HG03108 (cell line): ENCODE results near the gene SDS.

Experiments used
- ATAC-seq: cut with Tn5 transposase; IDR thresholded peaks from one replicate; pipeline ENCODE4 v1.9.1; 2021; ENCODE audit warnings: moderate library complexity; ENCODE audit not compliant: unreplicated experiment

The SDS gene

DNA sequence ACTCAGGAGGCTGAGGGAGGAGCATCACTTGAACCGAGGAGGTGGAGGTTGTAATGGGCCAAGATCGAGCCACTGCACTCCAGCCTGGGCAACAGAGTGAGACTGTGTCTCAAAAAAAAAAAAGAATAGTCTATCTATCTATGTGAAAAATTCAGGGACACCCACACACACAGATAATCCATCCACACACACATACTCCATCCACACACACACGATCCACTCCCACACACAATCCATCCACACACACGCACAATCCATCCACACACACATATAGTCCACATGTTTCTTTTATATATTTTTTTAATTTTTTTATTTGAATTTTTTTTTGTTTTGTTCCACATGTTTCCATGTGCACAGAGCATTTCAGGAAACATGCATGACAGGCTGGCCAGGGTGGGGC lies 3.3 kb downstream of the SDS start:
- ATAC-seq, result no peak

DNA sequence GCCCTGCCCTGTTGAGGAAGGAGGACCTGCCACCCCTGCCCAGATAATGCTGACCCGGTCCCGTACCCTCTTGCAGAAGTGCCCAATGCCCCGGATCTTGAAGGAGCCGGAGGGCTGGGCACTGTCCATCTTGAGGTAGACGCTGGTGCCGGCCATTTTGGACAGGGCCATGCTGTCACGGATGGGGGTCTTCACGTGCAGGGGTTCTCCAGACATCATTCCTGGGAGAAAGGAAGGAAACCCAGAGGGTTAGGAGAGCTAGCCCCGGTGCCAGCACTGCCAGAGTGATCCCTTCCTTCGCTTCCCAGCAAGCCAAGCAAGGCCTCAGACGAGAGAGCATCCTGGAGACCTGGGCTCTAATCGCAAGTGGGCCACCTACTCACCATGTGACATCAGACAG lies 4.2 kb downstream of the SDS start:
- ATAC-seq, result no peak

DNA sequence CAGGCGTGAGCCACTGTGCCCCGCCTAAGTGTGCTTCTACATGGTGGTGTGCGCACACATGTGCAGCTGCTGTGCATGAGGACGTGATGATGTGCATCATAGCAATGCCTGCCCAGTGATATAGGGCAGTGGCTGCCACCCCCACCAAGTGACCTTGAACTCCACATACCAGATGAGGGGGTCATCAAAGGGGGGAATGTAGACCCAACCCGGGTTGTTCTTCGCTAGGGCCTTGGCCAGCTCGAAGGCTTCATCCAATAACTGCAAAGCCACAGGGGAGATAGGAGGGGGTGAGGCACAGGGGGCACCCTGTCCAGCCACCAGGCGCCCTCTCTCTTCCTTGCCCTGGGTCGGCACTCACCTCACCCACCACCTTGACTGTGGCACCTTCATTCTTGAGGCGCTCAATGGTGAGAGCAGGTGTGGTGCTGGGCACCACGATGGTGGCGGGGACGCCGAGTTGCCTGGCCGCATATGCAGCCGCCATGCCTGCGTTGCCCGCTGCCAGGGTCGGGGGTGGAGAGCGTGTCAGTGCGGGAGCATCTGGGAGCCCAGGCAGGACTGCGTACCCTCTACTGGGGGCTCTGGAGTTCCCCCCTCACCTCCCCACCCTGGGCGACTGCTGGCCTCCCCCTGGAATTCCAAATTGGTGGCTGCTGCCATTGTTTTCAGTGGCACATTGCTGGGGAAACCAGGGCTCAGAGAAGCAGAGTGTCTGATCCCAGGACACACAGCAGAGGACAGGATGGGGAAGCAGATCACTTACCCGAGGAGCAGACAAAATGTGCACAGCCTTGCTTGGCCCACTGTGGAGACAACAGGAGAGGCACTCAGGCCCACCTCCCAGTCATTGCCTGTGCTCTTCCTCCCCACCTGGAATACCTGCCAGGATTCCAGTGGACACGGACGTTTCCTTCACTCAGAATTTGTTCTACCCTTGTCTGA lies 5.1 kb downstream of the SDS start:
- no peak for ATAC-seq

DNA sequence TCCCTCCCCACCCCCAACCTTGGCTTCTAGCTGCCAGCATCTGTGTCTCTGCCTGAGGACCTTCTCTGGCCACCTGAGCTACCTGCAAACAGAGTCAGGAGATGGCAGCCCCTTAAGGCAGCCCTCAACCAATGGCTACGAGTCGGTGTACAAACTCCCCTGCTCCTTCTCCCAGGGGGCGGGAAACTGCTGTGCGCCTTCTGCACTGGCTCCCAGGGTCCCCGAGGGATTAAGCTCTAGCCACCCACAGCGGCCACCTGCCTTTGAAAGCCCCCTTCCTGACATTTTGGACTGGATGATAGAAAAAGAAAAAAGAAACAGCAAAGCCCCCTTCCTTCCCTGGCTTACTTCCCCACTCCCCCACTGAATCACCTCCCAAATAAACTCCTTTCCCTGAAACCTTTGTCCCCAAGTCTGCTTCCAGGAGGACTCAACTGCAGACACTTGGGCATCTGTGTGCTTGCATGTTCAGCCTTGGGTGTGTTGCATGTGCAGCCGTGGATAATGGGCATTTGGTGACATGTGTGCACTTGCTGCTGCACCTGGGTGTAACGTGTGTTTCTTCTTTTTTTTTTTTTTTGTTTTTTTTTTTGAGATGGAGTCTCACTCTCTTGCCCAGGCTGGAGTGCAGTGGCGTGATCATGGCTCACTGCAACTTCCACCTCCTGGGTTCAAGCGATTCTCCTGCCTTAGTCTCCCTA lies 6.0 kb downstream of the SDS start:
- no peak for ATAC-seq

DNA sequence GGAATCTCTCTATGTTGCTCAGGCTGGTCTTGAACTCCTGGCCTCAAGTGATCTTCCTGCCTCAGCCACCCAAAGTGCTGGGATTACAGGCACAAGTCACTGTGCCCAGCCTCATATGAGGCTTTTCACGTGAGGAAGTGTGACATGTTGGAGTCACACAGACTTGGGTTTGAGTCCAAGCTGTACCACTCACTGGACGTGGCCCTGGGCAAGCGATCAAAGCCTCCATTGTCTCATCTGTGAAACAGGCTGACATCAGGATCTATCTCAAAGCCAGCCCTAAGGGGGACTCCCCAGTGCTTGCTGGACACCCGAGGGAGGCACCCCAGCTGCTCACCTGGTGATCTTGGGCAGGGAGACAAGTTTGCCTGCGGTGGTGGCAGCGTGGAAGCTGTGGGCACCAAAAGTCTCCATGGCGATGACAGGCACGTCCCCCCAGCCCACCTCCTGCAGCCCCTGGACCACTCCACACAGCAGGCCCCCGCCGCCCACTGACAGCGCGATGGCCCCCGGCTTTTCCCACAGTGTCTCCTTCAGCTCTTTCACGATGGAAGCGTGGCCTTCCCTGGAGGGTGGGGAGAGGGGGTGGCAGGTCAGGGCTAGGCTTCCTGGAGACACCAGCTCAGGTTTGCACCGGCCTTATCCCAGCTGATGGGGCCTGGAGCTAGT lies 6.7 kb downstream of the SDS start:
- no peak for ATAC-seq

DNA sequence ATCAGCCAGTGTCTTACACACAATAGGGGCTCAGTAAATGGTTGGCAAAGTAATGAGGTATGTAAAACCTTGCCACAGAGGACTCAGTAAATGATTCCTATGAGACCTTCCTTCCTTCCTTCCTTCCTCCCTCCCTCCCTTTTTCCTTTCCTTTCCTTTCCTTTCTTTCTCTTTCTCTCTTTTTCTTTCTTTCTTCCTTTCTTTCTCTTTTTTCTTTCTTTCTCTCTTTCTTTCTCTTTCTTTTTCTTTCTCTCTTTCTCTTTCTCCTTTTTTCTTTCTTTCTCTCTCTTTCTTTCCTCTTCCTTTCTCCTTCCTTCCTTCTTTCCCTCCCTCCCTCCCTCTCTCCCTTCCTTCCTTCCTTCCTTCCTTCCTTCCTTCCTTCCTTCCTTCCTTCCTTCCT lies 7.5 kb downstream of the SDS start:
- ATAC-seq, result no peak

DNA sequence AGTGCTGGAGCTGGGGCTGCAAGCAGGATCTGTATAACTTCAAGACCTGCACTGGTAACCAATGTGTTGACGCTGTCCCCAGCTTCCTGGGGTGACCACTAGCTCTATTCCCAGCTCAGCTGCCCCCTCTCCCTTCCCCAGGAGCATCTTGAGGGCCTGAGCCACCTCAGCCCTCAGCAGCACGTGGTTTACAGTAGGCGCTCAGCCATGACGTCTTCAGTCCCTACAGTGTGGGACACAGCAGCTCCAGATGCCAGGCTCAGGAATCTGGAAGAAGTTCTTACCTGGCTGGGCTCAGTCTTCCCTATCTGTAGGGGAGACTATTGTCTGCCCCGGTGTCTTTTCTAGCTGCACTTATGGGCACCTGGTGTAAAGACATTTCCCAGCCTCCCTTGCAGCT lies 8.6 kb downstream of the SDS start:
- ATAC-seq, result no peak

DNA sequence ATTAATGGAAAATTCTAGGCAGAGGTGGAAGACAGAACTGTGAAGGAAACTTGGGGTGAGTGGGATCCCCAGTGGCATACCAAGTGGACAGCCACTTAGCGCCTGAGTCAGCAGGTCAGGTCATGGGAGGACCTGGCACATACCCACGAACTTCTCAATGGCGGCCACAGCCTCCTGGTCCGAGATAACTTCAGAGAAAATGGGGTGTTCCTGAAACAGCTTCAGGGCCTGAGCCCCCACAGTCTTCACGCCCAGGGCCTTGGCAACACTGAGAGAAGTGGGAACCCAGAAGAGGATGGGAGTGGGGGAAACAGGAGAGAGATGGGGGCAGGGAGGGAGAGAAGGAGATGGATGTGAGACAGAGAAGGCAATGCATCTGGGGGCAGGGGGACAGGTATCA lies 9.9 kb downstream of the SDS start:
- no peak for ATAC-seq

DNA sequence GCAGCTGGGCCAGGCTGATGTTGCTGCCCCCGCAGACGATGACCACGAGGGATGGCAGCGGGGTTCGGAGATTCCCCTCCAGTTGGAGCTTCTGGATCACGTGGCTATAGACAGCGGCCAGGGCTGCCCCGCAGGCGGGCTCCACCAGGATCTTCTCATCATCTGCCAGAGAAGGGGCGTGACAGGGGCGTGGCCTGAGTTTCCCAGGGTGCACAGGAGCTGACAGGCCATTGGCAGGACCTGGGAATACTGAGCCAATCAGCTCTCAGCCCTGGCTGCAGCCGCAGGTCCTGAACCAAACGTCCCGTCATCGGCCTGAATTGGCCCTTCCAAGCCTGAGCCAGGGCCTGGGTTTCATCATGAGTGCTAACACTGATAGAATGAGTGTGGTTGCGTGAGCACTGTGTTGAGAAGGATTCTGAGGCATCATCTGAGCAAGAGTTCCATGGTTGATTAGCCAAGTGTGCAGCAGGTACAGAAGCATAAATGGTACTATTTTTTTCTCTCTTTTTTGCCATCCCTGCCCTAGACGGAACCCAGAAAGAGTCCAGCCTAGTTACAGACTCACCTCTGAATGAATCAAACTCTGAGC lies 10.6 kb downstream of the SDS start:
- ATAC-seq, result no peak

DNA sequence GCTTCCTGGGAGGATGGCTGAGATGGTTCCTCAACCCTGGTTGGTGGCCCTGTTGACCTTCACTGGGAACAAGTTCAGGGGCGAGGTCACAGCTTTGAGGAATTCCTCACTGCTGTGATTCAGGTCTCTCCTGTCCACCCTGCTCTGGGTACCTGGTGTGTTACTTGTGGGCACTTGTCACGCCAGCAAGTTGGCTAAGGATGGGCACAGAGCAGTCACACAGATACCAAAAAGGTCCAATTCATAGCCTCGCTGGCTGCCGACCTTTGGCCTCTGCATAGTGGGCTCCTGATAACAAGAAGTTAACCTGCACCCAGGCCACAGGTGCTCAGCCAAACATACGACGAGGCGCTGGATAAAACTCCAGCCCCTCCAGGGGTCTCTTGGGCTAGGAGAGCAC lies 11.2 kb downstream of the SDS start:
- no peak for ATAC-seq

DNA sequence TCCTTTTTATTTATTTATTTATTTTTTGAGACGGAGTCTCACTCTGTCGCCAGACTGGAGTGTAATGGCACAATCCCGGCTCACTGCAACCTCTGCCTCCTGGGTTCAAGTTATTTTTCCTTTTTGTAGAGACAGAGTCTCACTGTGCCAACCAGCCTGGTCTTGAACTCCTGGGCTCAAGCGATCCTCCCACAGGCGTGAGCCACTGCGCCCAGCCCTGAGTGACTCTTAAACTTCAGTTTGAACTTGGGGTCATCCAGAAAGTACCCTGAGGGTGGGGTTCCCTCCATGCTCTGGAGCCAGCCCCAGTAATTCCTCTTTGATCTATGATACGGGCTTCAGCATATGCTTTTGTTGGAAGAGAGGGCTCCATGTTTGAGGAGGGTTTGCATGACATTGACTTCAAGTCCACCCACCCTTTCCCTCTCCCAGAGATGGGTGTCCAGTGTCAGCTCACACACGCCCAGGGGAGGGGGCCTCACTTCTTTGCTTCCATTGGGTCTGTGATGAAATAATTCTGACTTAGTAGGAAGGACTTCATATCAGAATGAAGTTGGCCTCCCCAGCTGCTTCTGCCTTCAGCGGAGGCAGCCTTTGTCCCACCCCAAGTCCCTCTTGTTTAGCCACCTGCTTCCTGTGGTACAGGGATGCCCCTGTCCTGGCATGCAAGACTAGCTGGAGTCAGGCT lies 11.9 kb downstream of the SDS start:
- ATAC-seq, result no peak

DNA sequence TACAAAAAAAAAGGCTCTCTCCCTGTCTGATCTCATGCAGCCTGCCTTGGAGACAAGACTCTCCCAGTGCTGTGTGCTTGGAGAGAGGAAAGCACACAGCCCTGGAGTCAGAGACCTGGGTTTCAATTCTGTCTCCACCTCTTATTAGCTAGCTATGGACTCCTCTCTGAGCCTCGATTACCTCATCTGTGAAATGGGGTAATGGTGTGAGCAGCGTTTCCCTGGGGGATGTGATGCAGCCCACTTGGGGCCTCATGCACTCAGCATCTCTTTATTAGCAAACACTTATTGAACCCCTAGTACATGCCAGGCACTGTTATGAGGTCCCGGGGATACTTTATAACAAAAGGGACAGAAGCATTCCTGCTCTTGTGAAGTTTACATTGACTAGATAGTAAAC lies 12.5 kb downstream of the SDS start:
- no peak for ATAC-seq

DNA sequence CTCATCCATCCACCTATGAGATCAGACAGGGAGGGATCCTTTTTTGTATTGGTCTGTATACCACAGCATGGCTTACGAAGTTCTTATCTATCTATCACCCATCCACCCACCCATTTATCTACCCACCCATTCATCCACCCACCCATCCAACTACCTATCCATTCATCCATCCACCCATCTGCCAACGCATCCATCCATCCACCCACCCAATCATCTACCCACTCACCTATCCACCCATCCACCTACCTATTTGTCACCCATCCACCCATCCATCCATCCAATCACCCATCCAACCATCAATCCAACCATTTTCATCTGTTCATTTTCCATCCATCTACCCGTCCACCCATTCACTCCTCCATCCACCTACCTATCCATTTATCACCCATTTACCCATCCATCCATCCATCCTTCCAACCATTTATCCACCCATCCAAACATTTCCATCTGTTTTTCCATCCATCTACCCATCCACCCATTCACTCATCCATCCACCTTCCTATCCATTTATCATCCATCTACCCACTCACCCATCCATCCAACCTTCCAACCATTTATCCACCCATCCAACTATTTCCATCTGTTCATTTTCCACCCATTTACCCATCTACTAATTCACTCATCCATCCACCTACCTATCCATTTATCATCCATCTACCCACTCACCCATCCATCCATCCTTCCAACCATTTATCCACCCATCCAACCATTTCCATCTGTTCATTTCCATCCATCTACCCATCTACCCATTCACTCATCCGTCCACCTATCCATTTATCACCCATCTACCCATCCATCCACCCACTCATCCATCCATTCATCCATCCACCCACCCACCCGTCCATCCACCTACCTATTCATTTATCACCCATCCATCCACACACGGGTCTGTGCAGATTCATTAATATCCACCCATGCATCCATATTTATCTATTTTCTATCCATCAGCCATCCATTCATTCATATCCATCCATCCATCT lies 13.3 kb downstream of the SDS start:
- ATAC-seq, result no peak

DNA sequence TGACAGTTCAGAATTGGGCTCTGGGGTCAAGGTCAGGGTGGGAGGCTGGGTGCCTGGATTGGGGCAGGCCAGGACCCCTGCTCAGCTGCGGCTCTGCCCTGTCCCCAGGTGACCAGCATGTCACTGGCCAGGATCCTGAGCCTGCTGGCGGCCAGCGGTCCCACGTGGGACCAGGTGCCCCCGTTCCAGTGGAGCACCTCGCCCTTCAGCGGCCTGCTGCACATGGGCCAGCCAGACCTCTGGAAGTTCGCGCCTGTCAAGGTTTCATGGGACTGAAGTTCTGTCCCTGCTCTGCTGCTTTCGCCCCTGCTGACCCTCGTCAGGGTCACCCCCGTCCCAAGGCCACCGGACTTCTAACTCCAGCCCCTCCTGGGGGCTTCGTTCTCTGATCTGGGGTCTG lies 15.3 kb downstream of the SDS start:
- no peak for ATAC-seq

DNA sequence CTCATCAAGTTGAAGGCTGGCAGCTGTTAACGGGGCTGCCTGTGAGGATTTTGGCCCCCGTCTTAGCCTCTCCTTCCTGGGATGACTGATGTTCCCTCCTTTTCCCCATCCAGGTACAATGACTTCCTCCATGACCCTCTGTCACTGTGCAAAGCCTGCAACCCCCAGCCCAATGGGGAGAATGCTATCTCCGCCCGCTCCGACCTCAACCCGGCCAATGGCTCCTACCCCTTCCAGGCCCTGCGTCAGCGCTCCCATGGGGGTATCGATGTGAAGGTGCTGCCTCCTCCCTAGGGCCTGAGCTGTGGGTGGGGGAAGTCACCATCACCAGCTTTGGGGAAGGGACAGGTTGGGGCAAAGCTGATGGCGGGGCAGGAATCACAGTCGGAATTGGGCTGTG lies 16.1 kb downstream of the SDS start:
- no peak for ATAC-seq

DNA sequence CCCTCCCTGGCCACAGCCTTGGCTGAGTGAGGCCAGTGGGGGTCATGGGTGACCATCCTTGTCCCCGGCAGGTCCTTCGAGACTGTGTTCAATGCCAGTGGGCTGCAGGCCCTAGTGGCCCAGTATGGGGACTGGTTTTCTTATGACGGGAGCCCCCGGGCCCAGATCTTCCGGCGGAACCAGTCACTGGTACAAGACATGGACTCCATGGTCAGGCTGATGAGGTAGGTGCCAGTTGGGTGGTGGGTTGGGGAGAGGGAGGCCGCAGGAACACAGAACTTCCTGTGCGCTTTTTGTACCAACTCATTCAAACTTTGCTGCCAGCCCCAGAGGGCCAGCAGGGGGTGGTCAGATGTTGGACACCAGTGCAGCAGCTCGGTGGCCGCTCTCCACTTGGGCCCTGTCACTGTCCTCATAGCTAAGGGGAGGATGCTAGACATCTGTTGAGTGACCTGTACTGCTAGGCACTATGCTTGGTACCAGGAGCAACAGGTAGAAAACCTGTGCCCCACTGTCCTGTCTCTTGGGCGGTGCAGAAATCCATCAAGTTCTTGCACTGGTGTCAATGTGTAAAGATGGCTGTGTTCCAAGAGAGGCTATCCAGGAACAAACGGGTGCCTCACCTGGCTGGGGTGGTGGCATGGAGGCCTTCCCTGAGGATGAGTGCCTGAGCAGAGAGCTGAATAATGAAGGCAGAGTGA lies 16.7 kb downstream of the SDS start:
- ATAC-seq, result no peak

DNA sequence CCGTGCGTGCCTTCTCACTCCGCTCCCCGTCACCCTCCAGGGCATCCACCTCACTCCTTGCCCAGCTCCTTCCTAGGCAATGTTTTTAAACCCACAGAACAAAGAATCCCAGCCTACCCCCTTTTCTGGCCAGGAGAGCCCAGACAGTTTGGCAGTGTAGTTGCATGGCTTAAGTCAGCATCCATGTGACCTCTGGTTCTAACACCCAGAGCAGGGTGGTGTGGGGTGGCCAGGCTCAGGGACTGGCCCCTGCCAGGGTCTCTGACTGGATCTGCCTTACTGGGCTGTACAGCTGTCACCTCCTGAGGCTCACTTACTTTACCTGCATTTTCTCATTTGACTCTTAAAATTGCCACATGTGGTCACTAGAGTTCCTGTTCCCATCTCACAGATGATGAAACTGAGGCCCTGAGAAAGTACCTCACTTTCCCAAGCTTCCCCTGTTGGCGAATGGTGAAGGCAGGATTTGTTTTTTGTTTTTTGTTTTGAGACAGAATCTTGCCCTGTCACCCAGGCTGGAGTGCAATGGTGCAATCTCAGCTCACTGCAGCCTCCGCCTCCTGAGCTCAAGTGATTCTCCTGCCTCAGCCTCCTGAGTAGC lies 18.3 kb downstream of the SDS start:
- no peak for ATAC-seq

DNA sequence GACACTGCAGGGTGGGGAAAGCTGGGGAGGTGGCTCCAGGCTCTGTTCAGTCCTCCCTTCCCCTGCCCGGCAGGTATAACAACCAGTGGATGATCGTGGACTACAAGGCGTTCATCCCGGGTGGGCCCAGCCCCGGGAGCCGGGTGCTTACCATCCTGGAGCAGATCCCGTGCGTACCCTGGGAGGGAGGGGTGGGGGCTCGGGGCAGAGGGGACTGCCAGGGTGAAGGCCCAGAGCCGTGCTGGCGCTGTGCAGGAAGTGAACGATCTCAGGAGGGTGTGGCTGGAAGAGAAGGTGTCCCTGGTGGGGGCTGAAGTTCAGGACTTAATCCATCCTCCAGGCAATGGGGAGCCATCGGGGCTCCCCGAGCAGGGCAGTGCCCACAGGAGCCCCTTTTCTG lies 18.9 kb downstream of the SDS start:
- ATAC-seq, result no peak

DNA sequence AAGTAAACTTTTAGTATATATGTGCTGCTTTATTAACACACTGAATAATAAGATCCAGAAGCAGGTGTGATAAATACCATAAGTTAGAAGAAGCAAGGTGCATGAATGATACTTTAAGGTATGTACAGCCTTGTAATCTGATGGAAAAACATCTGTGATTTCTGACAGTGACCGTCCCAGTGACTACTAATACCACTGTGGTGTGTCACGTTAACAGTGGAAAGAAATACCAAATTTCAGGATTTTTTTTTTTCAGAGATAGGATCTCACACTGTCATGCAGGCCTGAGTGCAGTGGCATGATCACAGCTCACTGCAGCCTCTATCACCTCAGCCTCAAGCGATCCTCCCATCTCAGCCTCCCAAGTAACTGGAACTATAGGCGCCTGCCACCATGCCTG lies 21.5 kb downstream of the SDS start:
- no peak for ATAC-seq
